ENCODE data around the gene LCLAT1.

Gene LCLAT1

DNA sequence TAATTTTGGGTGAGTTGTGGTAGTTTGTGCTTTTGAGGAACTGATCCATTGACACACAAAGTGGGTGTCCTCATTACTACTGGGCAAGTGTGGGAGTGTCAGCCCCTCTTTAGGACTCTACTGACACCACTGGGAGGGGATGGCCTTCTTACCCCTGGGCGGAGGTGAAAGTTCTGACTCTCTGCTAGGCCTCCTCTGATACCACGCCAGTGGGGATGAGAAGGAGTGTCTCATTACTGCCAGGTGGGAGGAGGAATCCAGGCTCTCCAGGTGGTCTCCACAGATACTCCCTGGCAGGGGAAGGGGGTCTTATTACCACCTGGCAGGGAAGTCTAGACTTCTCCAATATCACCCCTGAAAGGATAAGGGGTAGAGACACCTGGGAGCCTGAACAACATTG, 9.1 kb downstream of the LCLAT1 start:
- TF ChIP-seq CTCF (conservative IDR thresholded peaks at IDR 0.05): no peak
- no peak overlapping the region for H3K27ac ChIP-seq

- no peak overlapping the region for H3K27ac ChIP-seq
- TF ChIP-seq CTCF (conservative IDR thresholded peaks at IDR 0.05): no peak
These were observed 9.5 kb downstream of the LCLAT1 start for GRCh38 chr2:30456579-30456978.

DNA sequence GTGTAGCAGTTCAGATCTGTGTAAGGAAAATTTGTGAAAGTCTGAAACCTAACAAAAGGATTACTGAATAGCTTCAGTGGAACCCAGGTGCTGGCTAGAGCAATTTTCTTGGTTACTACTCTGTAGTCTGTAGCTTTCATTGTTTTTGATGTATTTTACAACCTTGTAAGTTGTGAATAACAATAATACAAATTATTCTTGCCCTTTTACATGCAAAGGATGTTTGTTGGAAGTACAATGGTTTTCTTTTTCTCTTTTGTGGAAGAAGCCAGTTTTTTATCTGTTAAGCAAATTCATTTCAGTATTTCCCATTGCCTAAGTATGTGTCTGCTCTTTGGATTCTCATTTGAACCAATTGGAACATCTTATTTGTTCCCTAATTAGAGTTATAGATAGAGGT, 10.2 kb downstream of the LCLAT1 start:
- TF ChIP-seq CTCF (conservative IDR thresholded peaks at IDR 0.05): no peak
- no peak overlapping the region for H3K27ac ChIP-seq

- TF ChIP-seq CTCF (conservative IDR thresholded peaks at IDR 0.05): no peak
- H3K27ac ChIP-seq: no peak overlapping the region
These were observed 12.1 kb downstream of the LCLAT1 start for GRCh38 chr2:30459140-30459539.

GRCh38 chr2:30462131-30462857, 15.2 kb downstream of the LCLAT1 start:
- TF ChIP-seq CTCF (conservative IDR thresholded peaks at IDR 0.05): no peak
- no peak overlapping the region for H3K27ac ChIP-seq

GRCh38 chr2:30463535-30463934, 16.5 kb downstream of the LCLAT1 start:
- no peak overlapping the region for H3K27ac ChIP-seq
- no peak for TF ChIP-seq CTCF (conservative IDR thresholded peaks at IDR 0.05)

- TF ChIP-seq CTCF (conservative IDR thresholded peaks at IDR 0.05): no peak
- no peak overlapping the region for H3K27ac ChIP-seq
These were observed 17.6 kb downstream of the LCLAT1 start for GRCh38 chr2:30464544-30465170.
